Hepatocyte (in vitro differentiated cells): ENCODE measurements around the gene PRPS1L1. TPM values are rescaled to one million over a fixed set of nuclear protein-coding genes. Genes with fewer than 3 reads are reported as not detected.

Source experiments
- DNase-seq: peaks from one replicate; pipeline ENCODE4 v3.0.0-alpha.2; 2016; ENCODE audit warnings: low spot score
- H2AFZ ChIP-seq: fragments of 200-600 bp; sonication (generic); 2 replicates; pipeline ENCODE4 v1.6.0; 2016; ENCODE audit warnings: antibody characterized with exemption, mild to moderate bottlenecking
- H3K27ac ChIP-seq: fragments of 200-600 bp; sonication (generic); 2 replicates; pipeline ENCODE4 v1.5.1; 2016; ENCODE audit warnings: mild to moderate bottlenecking
- H3K27me3 ChIP-seq: fragments of 200-600 bp; sonication (generic); 2 replicates; pipeline ENCODE4 v1.6.1; 2016
- H3K36me3 ChIP-seq: fragments of 200-600 bp; sonication (generic); replicated peaks from 2 replicates; pipeline ENCODE4 v1.5.1; 2016; ENCODE audit warnings: low read depth; ENCODE audit not compliant: insufficient read depth
- H3K4me1 ChIP-seq: fragments of 200-600 bp; sonication (generic); 2 replicates; pipeline ENCODE4 v1.5.1; 2016; ENCODE audit warnings: mild to moderate bottlenecking, moderate library complexity; ENCODE audit not compliant: insufficient read depth
- H3K4me2 ChIP-seq: fragments of 200-600 bp; sonication (generic); 2 replicates; pipeline ENCODE4 v1.6.0; 2016
- H3K4me3 ChIP-seq: fragments of 200-600 bp; sonication (generic); 2 replicates; pipeline ENCODE4 v1.5.1; 2016; ENCODE audit warnings: mild to moderate bottlenecking
- H3K79me2 ChIP-seq: fragments of 200-600 bp; sonication (generic); 2 replicates; pipeline ENCODE4 v1.6.0; 2017; ENCODE audit warnings: mild to moderate bottlenecking
- H3K9me2 ChIP-seq: fragments of 200-600 bp; sonication (generic); replicated peaks from 2 replicates; pipeline ENCODE4 v1.6.0; 2017; ENCODE audit warnings: mild to moderate bottlenecking; ENCODE audit not compliant: insufficient read depth
- H3K9me3 ChIP-seq: fragments of 200-600 bp; sonication (generic); 2 replicates; pipeline ENCODE4 v1.5.1; 2016; ENCODE audit warnings: low read depth, mild to moderate bottlenecking
- H4K20me1 ChIP-seq: fragments of 200-600 bp; sonication (generic); 2 replicates; pipeline ENCODE4 v1.6.0; 2016; ENCODE audit warnings: mild to moderate bottlenecking; ENCODE audit not compliant: insufficient read depth, poor library complexity, severe bottlenecking
- EZH2 ChIP-seq: fragments of 200-600 bp; sonication (generic); IDR thresholded peaks from 2 replicates; pipeline ENCODE4 v1.6.1; 2016; ENCODE audit warnings: antibody characterized with exemption, mild to moderate bottlenecking, borderline replicate concordance
- EZH2phosphoT487 ChIP-seq: fragments of 200-600 bp; sonication (generic); IDR thresholded peaks from one replicate; pipeline ENCODE4 v1.6.1; 2018; ENCODE audit warnings: antibody characterized with exemption, mild to moderate bottlenecking, low read depth, moderate library complexity; ENCODE audit not compliant: unreplicated experiment, severe bottlenecking
- WGBS: methylation state at CpG from one replicate; pipeline ENCODE4 v1.1.6; 2016; ENCODE audit warnings: low lambda C conversion rate; ENCODE audit errors: missing lambda C conversion rate; 5-methylcytosine and 5-hydroxymethylcytosine counted together
- polyA plus RNA-seq: library from polyadenylated mRNA; unstranded; fragments of >200 nt; fragmentation: Nextera tagmentation; extraction: Ambion mirVana; gene quantifications from 2 replicates; pipeline ENCODE4 v1.2.1, GENCODE V29; 2016
- total RNA-seq: library from RNA; depleted of rRNA; stranded (reverse); fragments of >200 nt; gene quantifications from 2 replicates; pipeline ENCODE4 v1.2.3, GENCODE V29; 2014
- TF ChIP-seq, protein P1 (sequence below): fragments of 200-600 bp; sonication (generic); IDR thresholded peaks from 2 replicates; pipeline ENCODE4 v1.5.1; 2016; ENCODE audit warnings: antibody characterized with exemption, mild to moderate bottlenecking; ENCODE audit not compliant: poor library complexity

PRPS1L1 gene
- total and polyA plus RNA-seq, 2 experiments from 2014 or later = not detected

GRCh38 chr7:18053941-18054340, 26.3 kb upstream of the PRPS1L1 start:
- TF ChIP-seq EZH2phosphoT487 = no peak
- no peak for TF ChIP-seq EZH2
- TF ChIP-seq, protein P1, sequence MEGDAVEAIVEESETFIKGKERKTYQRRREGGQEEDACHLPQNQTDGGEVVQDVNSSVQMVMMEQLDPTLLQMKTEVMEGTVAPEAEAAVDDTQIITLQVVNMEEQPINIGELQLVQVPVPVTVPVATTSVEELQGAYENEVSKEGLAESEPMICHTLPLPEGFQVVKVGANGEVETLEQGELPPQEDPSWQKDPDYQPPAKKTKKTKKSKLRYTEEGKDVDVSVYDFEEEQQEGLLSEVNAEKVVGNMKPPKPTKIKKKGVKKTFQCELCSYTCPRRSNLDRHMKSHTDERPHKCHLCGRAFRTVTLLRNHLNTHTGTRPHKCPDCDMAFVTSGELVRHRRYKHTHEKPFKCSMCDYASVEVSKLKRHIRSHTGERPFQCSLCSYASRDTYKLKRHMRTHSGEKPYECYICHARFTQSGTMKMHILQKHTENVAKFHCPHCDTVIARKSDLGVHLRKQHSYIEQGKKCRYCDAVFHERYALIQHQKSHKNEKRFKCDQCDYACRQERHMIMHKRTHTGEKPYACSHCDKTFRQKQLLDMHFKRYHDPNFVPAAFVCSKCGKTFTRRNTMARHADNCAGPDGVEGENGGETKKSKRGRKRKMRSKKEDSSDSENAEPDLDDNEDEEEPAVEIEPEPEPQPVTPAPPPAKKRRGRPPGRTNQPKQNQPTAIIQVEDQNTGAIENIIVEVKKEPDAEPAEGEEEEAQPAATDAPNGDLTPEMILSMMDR = no peak
- DNase-seq = no peak
- 94% methylated on average over 2 of the region's 2 CpGs for WGBS
- H3K79me2 ChIP-seq = no peaks in the 10 kb centered on the region
- no peak overlapping the region for H2AFZ ChIP-seq
- no peaks in the 10 kb centered on the region for H4K20me1 ChIP-seq
- no peak overlapping the region for H3K4me2 ChIP-seq
- H3K36me3 ChIP-seq = no peaks in the 10 kb centered on the region
- H3K27ac ChIP-seq = no peak overlapping the region
- H3K4me3 ChIP-seq = no peak overlapping the region
- H3K27me3 ChIP-seq = no peaks in the 10 kb centered on the region
- H3K9me2 ChIP-seq = no peaks in the 10 kb centered on the region
- no peaks in the 10 kb centered on the region for H3K9me3 ChIP-seq
- no peaks in the 10 kb centered on the region for H3K4me1 ChIP-seq

GRCh38 chr7:18053177-18053928, 25.7 kb upstream of the PRPS1L1 start:
- Histone ChIP-seq H3K4me2 (no peak overlapping the region), H3K4me1 (no peaks in the 10 kb centered on the region), H3K79me2 (no peaks in the 10 kb centered on the region), H2AFZ (no peak overlapping the region), H3K9me2 (no peaks in the 10 kb centered on the region), H3K4me3 (no peak overlapping the region), H3K27me3 (no peaks in the 10 kb centered on the region), H3K9me3 (no peaks in the 10 kb centered on the region), H3K27ac (no peak overlapping the region), H4K20me1 (no peaks in the 10 kb centered on the region), H3K36me3 (no peaks in the 10 kb centered on the region)
- DNase-seq = no peak
- TF ChIP-seq, protein P1 = no peak
- TF ChIP-seq EZH2 (no peak), EZH2phosphoT487 (no peak)
- 66% methylated on average over 2 of the region's 2 CpGs for whole genome bisulfite sequencing

DNA sequence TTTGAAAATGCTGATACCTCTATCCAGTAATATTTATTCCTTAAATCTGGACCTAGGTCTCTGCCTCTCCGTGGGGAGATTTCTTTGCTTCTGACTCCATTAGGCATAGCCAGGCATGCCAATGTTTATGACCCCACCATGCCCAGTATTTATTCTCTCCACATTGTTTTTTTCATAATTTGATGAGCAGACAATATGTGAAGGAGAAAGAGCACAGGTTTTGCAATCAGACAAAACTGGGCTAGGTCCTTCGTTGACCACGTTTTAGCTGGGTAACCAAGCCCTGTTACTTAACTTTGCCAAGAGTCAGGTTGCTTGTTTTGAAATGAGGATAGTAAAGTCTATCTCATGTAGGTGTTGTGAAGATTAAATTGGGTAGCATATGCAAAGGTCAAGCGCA, 21.6 kb upstream of the PRPS1L1 start:
- Histone ChIP-seq H3K9me2 (no peaks in the 10 kb centered on the region), H3K4me2 (no peak overlapping the region), H3K27ac (no peak overlapping the region), H3K9me3 (no peaks in the 10 kb centered on the region), H2AFZ (no peak overlapping the region), H3K27me3 (no peaks in the 10 kb centered on the region), H3K4me3 (no peak overlapping the region), H3K79me2 (no peaks in the 10 kb centered on the region), H3K4me1 (no peaks in the 10 kb centered on the region), H3K36me3 (no peaks in the 10 kb centered on the region), H4K20me1 (no peaks in the 10 kb centered on the region)
- WGBS = 70% methylated on average over 4 of the region's 4 CpGs
- no peak for DNase-seq
- no peak for TF ChIP-seq EZH2
- no peak for TF ChIP-seq EZH2phosphoT487
- TF ChIP-seq, protein P1 = no peak
